GM21723 (cell line): ENCODE results near the gene SND1.
"Not testable (repeated sequence)": the region's sequence is repeated elsewhere in the genome, so short reads cannot be mapped to it uniquely, and the experiment has no call there.

Source experiments
- ATAC-seq: cut with Tn5 transposase; IDR thresholded peaks from one replicate; pipeline ENCODE4 v1.9.1; 2021; ENCODE audit warnings: mild to moderate bottlenecking, moderate library complexity; ENCODE audit not compliant: unreplicated experiment

SND1 gene

DNA sequence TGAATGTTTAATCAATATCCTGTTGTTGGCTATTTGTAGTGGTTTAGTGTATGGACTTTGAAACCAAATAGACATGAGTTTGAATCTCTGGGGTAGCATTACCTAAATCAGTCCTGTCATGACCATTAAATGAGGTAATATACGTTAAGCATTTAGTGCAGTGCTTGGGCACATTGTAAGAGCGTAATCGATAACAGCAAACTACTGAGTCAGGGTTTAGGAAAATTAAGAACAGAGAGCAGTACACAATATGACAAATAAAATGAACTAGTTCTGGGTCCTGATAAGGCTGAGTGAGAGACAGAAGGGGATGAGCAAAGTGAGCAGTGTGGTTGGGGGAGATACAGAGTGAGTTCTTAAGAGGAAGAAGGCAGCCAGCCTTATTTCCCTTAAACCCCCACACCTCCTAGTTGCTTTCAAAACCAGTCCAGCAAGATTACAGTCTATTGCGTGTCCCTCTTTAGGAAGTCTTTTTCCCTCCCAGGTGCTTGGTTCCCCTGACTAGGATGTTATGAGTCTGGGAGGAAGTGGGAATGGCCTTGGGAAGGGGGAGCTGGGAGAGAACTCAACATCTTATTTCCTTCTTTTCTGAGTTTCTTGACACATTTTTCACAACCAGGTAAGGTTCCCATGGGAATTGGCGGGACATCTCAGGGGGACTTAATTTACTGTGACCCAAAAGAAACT, 171.0 kb downstream of the SND1 start:
- no peak for ATAC-seq

DNA sequence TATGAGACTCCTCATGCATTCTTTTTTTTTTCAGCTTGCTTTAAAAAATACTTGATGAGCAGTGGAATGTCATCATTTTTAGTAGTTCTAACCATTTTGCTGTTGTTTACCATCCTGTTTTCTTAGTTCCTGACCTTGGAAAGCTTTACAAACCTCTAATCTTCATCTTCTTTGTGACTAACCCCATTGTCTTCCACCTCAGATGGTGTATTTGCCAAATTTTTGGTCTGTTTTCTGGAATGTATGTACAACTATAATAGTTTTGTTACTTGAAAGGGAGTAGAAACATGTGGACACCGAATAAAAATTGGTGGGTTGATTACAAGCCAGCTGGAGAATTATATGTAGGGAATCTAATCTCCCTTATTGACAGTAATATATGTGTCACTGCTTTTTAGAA, 172.7 kb downstream of the SND1 start:
- ATAC-seq, result no peak

GRCh38 chr7:127828843-127829500, 177.0 kb downstream of the SND1 start:
- ATAC-seq, result no peak

DNA sequence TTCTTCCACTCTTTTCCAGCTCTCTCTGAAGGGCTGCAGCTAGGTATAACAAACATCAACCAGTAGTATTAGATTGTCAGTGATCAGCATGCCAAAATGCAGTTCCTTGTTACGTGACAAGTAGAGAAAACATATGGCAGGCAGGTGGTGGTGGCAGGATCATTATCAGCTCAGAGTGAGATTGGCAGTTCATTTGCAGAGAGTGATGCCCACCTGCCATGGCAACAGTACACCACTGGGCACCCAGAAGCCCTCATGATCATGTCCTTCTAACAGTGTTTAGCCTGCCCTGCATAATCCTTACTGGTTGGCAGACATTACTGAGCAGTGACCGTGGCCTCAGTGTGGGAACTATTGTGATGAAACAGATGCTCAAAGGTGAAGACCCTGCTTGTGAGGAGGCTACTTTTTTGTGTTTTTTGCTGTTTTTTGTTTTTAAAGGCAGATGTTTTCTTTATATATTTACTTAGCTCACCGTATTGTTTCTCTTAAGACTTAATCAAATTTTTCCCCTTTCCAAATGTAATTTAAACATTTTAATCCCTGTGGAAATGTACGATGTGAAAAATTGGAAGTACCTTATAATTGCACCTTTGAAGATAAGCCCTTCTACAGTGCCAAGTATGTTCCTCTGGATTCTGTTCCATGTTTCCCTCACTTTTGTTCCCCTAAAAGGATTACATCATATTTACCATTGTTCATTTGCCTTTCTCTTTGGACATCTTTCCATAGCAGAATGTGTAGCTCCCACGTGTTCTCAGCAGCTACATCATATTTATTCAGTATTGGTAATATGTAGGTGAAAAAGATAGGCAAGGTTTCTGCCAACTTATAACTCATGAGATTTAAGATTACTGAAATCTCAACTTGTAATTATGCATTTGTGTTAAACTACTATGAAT, 179.6 kb downstream of the SND1 start:
- no peak for ATAC-seq

DNA sequence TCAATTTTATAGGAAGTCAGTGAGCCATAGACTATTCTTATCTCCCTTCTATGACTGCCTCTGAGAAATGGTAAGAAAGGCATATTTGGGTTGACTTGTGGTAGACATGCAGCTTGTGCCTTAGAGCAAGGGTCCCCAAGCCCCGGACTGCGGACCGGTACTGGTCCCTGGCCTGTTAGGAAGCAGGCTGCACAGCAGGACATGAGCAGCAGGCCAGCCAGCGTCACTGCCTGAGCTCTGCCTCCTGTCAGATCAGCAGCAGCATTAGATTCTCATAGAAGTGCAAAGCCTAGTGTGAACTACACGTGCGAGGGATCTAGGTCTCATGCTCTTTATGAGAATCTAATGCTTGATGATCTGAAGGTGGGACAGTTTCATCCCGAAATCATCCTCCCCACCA, 180.6 kb downstream of the SND1 start:
- no peak for ATAC-seq

DNA sequence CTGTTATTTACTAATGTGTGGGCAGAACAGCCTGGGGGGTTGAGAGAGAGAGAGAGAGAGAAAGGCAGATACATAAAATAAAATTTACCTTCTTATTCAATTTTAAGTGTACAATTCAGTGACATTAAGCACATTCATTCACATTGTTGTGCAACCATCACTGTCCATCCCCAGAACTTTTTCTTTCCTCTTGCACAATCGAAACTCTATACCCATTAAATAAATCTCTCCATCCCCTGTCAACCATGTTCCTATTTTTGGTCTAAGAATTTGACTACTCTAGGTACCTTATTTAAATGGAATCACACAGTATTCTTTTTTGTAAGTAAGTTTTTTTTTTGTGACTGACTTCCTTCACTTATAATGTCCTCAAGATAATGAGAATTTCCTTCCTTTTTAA, 181.6 kb downstream of the SND1 start:
- no peak for ATAC-seq

DNA sequence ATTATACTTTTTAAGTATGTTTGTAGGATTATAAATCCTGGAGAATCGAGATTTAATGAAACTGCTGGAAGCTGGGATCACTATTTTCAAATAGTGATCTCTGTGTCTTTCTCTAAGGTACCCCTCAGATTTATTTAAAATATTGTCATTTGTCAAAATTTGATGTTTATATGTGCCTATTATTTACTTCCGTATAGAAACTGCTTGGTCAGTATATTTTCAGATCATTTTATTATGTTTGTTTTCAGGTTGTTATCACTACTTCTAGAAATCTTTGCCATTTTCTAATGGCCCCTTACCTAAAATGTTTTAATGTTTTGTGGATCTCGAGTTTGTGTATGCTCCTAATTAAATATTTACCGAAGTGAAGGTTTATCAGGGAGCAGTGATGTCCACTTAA, 183.7 kb downstream of the SND1 start:
- no peak for ATAC-seq

GRCh38 chr7:127837816-127838410, 185.9 kb downstream of the SND1 start:
- not testable (repeated sequence) for ATAC-seq

GRCh38 chr7:127838816-127839415, 186.9 kb downstream of the SND1 start:
- no peak for ATAC-seq

GRCh38 chr7:127840226-127840951, 188.4 kb downstream of the SND1 start:
- no peak for ATAC-seq

DNA sequence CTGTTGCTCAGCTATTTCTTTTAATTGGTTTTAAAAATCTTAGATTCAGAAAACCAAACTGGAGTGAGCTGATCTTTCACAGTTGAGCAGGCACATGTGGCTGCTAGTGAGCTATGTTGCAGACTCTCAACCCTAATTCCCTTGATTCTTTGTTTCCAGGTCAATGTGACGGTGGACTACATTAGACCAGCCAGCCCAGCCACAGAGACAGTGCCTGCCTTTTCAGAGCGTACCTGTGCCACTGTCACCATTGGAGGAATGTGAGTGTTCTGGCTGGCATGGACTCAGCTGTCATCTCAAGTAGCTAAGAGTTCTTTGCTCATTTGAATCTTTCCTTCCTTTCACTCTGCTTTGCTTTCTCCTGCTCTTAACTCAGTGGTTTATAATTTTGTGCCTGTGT, 192.2 kb downstream of the SND1 start:
- ATAC-seq, result no peak

GRCh38 chr7:127844707-127845331, 192.8 kb downstream of the SND1 start:
- ATAC-seq, result no peak

GRCh38 chr7:127845522-127846214, 193.7 kb downstream of the SND1 start:
- no peak for ATAC-seq

DNA sequence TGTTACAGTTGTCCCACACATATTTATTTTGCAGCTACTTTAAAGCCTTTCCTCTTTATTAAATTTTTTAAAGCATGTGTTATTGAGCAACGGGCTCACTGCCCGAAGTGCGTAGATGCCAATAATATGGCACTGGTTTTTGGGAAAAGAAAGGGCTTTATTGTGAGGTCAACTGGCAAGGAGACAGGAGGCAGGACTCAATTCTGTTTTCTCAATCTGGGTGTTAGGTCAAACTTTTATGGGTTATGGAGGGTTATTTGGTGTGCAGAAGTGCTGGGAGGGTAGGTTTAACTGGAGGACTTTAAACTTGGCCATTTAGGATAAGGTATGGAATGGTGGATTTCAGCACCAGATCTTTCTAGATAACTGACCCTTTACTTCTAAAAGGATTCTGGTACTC, 195.6 kb downstream of the SND1 start:
- ATAC-seq, result no peak

GRCh38 chr7:127848241-127848640, 196.2 kb downstream of the SND1 start:
- ATAC-seq, result no peak

DNA sequence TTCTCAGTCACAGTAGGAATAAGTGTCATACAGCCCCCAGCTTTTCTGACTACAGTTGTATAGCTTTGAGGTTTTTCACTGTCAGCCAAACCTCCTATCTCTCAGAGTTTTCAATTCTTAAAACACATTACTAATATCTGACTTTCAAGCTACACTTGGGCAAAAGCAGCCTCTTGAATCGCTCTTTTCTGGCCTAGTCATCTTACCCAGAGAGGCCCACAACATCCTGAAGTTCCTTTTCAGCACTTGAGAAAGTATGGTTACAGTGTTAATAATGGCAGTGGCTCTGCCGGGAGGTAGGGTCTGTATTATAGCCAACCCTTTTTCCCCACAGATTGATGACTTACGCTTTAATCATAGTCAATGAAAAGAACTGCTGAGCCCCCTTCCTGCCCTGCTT, 198.2 kb downstream of the SND1 start:
- ATAC-seq, result no peak

DNA sequence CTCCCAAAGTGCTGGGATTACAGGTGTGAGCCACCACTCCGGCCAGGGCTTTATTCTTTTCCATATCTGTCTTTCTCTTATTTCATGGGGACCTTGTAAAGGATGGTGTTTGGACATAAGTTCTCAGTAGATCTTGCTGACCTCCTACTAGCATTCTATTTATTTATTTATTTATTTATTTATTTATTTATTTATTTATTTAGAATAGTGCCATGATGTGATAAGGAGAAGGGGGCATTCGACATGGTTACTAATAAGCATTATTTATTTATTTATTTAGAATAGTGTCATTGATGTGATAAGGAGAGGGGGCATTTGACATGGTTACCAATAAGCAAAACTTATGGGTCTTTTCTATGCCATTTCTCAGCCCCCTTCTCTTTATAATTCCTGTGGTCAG, 202.4 kb downstream of the SND1 start:
- ATAC-seq, result no peak

DNA sequence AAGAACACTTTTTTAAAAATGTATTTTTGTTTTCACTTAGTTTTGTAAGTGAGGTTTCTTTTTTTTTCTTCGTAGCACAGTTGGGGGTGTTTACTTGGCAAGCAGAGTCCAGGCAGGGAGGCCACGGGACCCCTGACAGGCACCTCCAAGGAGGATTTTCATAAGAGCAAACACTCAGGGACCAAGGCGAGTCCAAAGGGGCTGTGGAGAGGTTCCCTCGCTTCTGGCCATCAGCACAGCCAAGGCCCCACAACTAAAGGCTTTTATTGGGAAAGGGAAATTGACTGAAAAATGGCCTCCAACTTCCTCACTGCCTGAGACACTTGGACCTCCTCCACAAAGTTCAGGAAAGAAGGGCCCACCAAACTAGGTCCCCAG, 205.5 kb downstream of the SND1 start:
- ATAC-seq, result no peak
